AG04450 (cell line): ENCODE results near the gene CD83. TPM values are rescaled to one million over a fixed set of nuclear protein-coding genes. Genes with fewer than 3 reads are reported as not detected.

Experiments
- CTCF ChIA-PET: fragments of 300-600, 350-600 bp; formaldehyde crosslinking; extraction: SDS; loops from one replicate; lab custom pipeline; 2022; ENCODE audit warnings: antibody characterized with exemption, inconsistent platforms; lab: Charles Lee
- POLR2A ChIA-PET: fragments of 350-600 bp; formaldehyde crosslinking; extraction: SDS; loops from one replicate; lab custom pipeline; 2021; ENCODE audit warnings: antibody characterized with exemption, inconsistent platforms; lab: Yijun Ruan, JAX
- DNase-seq: peaks from one replicate; pipeline ENCODE4 v3.0.0-alpha.2; 2011; ENCODE audit warnings: low read depth, low spot score
- H3K27ac ChIP-seq: one replicate; pipeline ENCODE4 v1.5.1; 2012; ENCODE audit warnings: low read depth, low read length, control low read depth
- H3K27me3 ChIP-seq: one replicate; pipeline ENCODE4 v1.6.0; 2012; ENCODE audit warnings: low read length; ENCODE audit not compliant: control insufficient read depth, insufficient read depth
- H3K4me3 ChIP-seq: 2 replicates; pipeline ENCODE4 v1.5.1; 2011; ENCODE audit warnings: mild to moderate bottlenecking, low read depth, low read length, control low read depth
- H3K9me3 ChIP-seq: 2 replicates; pipeline ENCODE4 v1.5.1; 2012; ENCODE audit warnings: low read length; ENCODE audit not compliant: control insufficient read depth, insufficient read depth
- CTCF ChIP-seq: IDR thresholded peaks from 2 replicates; pipeline ENCODE4 v1.5.1; 2011; ENCODE audit warnings: low read depth, low read length, control low read depth, inconsistent platforms
- polyA plus RNA-seq: library from polyadenylated mRNA; depleted of rRNA; stranded (reverse); fragments of >200 nt; gene quantifications from 2 replicates; pipeline ENCODE4 v1.2.3, GENCODE V29; 2011

The CD83 gene
- polyA plus RNA-seq, 1 experiment, result 3.5 TPM

- no peak for TF ChIP-seq CTCF
- ChIA-PET CTCF (no interaction called here), POLR2A (no interaction called here)
- no peak overlapping the region for H3K4me3 ChIP-seq
- H3K9me3 ChIP-seq, result no peaks in the 10 kb centered on the region
- peaks cover 4% of the 10 kb centered on the region for H3K27me3 ChIP-seq
- no peak overlapping the region for H3K27ac ChIP-seq
- DNase-seq, result no peak
These were observed 58.9 kb downstream of the CD83 start for GRCh38 chr6:14176429-14176828.

DNA sequence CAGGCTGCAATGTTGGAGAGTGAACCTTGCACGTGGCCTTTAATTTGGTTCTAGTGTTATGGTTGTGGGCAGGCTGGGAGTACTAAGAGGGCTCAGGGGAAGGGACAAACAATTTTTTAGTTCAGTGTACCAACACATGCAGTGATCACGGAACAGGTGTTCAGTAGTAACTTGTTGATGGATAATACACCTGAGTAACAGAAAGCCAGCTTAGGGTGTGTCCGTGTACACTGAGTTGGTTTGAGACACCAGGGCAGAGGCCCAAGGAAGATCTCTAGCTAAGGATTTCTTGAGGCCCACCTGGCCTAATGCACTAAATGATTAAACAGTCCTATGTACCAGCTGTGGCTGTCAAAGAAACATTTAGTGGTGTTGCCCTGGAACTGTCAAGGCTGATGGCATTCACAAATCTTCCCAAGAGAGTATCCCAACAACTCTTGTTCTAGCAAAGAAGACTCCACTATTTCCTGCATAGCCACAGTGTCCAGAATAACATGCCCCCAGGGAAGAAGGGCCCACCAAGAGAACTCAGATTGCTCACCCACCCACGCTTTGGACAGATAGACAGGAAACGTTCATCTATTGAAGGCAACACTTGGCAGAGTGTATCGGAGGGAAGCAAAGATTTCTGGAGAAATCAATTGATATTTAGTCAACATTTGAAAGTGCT lies 60.0 kb downstream of the CD83 start:
- Histone ChIP-seq H3K27me3 (peaks cover 4% of the 10 kb centered on the region), H3K4me3 (no peak overlapping the region), H3K27ac (no peak overlapping the region), H3K9me3 (no peaks in the 10 kb centered on the region)
- CTCF ChIA-PET, result no interaction called here
- POLR2A ChIA-PET, result interaction anchor here (0.5 kb wide), 1 partner anchor 1123 kb away, joined by 5 read pairs; no protein-coding TSS in a partner anchor
- DNase-seq, result no peak
- no peak for TF ChIP-seq CTCF

GRCh38 chr6:14178083-14178445 lies 60.5 kb downstream of the CD83 start:
- no peak overlapping the region for H3K27ac ChIP-seq
- CTCF ChIA-PET, result no interaction called here
- POLR2A ChIA-PET, result interaction anchor here (0.5 kb wide), 1 partner anchor 1122 kb away, joined by 5 read pairs; no protein-coding TSS in a partner anchor
- DNase-seq, result no peak
- H3K9me3 ChIP-seq, result no peaks in the 10 kb centered on the region
- TF ChIP-seq CTCF, result no peak
- peaks cover 4% of the 10 kb centered on the region for H3K27me3 ChIP-seq
- no peak overlapping the region for H3K4me3 ChIP-seq

DNA sequence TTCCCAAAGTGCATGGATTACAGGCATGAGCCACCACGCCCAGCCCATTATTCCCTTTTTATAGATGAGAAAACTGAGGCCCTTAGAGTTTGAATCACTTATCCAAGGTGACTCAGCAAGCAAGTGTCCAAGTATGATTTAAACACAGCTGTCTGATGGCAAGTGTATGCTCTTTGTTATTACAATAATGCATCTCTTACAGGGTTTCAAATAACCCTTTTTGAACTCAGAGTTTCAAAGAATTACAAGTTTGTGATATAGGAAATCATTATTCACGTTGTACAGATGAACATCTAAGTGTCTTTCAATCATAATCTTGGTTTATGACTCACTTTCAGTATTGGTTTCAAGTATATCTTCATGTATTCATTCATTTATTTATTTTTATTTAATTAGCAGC lies 63.0 kb downstream of the CD83 start:
- POLR2A ChIA-PET, result no interaction called here
- no peak overlapping the region for H3K27ac ChIP-seq
- H3K9me3 ChIP-seq, result no peaks in the 10 kb centered on the region; the same call in 1 of the 2 replicates
- no peak for TF ChIP-seq CTCF
- peaks cover 14% of the 10 kb centered on the region for H3K27me3 ChIP-seq
- no peak for DNase-seq
- no peak overlapping the region for H3K4me3 ChIP-seq
- CTCF ChIA-PET, result no interaction called here

DNA sequence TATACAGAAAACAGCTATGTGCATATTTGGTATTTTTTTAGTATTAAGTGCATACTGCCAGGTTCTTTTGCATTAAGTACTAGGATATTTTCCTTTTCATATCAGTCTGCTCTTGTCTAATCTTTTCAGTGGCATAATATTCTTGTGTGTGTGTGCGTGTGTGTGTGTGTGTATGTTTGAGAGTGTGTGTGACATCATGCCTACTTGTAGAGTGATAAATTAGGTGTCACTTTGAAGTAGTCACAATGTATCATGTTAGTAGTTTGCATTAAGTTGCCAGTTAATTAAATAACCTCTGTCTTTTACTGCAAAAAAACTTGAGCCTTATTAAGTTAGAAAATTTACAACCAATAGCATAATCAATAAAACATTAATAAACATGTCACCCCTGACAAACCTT lies 65.3 kb downstream of the CD83 start:
- CTCF ChIA-PET, result no interaction called here
- POLR2A ChIA-PET, result interaction anchor here (0.6 kb wide), 1 partner anchor 1358 kb away, joined by 3 read pairs; no protein-coding TSS in a partner anchor
- H3K4me3 ChIP-seq, result no peak overlapping the region

More for the DNA sequence above, 65.3 kb downstream of the CD83 start:
- DNase-seq, result no peak
- Histone ChIP-seq H3K9me3 (no peaks in the 10 kb centered on the region; the same call in 1 of the 2 replicates), H3K27me3 (peaks cover 10% of the 10 kb centered on the region), H3K27ac (no peak overlapping the region)
- TF ChIP-seq CTCF, result no peak
